WTC11 (cell line): ENCODE results near the gene DNAJC19. TPM values are rescaled to one million over a fixed set of nuclear protein-coding genes. Genes with fewer than 3 reads are reported as not detected.

Source experiments
- ATAC-seq: fragments of 200-7000 bp; cut with Tn5 transposase; 2 replicates; pipeline ENCODE4 v1.10.0; 2021; ENCODE audit warnings: mild to moderate bottlenecking, moderate library complexity
- CTCF ChIA-PET: fragments of 300-600 bp; sonication (Branson Sonifier 250); formaldehyde crosslinking; loops from one replicate; lab custom pipeline; 2021; ENCODE audit warnings: antibody characterized with exemption; lab: Charles Lee
- POLR2A ChIA-PET: fragments of 350-600 bp; sonication (Branson Sonifier 250); formaldehyde crosslinking; loops from one replicate; lab custom pipeline; 2021; ENCODE audit warnings: antibody characterized with exemption; lab: Charles Lee
- DNase-seq: peaks from one replicate; pipeline ENCODE4 v3.0.0; 2021; ENCODE audit warnings: low spot score
- H3K27ac Mint-ChIP-seq: 2 replicates; pipeline ENCODE4 v1.8.0; 2021; ENCODE audit warnings: mixed read lengths
- H3K27me3 Mint-ChIP-seq: 2 replicates; pipeline ENCODE4 v1.8.0; 2021; ENCODE audit warnings: low read depth, mild to moderate bottlenecking, moderate library complexity, mixed read lengths
- H3K36me3 Mint-ChIP-seq: 2 replicates; pipeline ENCODE4 v1.8.0; 2021; ENCODE audit warnings: mixed read lengths
- H3K4me1 Mint-ChIP-seq: 2 replicates; pipeline ENCODE4 v1.8.0; 2022; ENCODE audit warnings: mixed read lengths
- H3K4me3 Mint-ChIP-seq: 2 replicates; pipeline ENCODE4 v1.8.0; 2021; ENCODE audit warnings: mild to moderate bottlenecking, moderate library complexity, mixed read lengths
- H3K9me3 Mint-ChIP-seq: 2 replicates; pipeline ENCODE4 v1.8.0; 2021; ENCODE audit warnings: mixed read lengths
- E2F4 ChIP-seq: sonication (generic); formaldehyde crosslinking; IDR thresholded peaks from 2 replicates; pipeline ENCODE4 v1.8.1; 2022; ENCODE audit warnings: low read depth, mild to moderate bottlenecking, moderate library complexity, missing genetic modification reagents, borderline replicate concordance
- EMX1 ChIP-seq: fragments of 250-450 bp; sonication (Bioruptor Pico); IDR thresholded peaks from 2 replicates; pipeline ENCODE4 v1.8.0; 2021; ENCODE audit warnings: mild to moderate bottlenecking
- FOXP4 ChIP-seq: sonication (generic); formaldehyde crosslinking; IDR thresholded peaks from 2 replicates; pipeline ENCODE4 v1.8.0; 2022; ENCODE audit warnings: mild to moderate bottlenecking, missing genetic modification reagents
- GTF2I ChIP-seq: fragments of 250-450 bp; sonication (Bioruptor Pico); conservative IDR thresholded peaks from 2 replicates; pipeline ENCODE4 v1.4.0; 2021; ENCODE audit warnings: mild to moderate bottlenecking
- JAZF1 ChIP-seq: fragments of 250-450 bp; sonication (Bioruptor Pico); IDR thresholded peaks from 2 replicates; pipeline ENCODE4 v1.9.0; 2021; ENCODE audit warnings: moderate library complexity, mild to moderate bottlenecking, inconsistent platforms
- OVOL2 ChIP-seq: fragments of 250-450 bp; sonication (Bioruptor Pico); IDR thresholded peaks from 2 replicates; pipeline ENCODE4 v1.9.0; 2021; ENCODE audit warnings: mild to moderate bottlenecking, borderline replicate concordance
- RORB ChIP-seq: fragments of 250-450 bp; sonication (Bioruptor Pico); IDR thresholded peaks from 2 replicates; pipeline ENCODE4 v1.9.0; 2021; ENCODE audit warnings: mild to moderate bottlenecking
- SMAD4 ChIP-seq: sonication (generic); formaldehyde crosslinking; IDR thresholded peaks from 2 replicates; pipeline ENCODE4 v1.8.0; 2022; ENCODE audit warnings: mild to moderate bottlenecking, missing genetic modification reagents
- SOX15 ChIP-seq: fragments of 250-450 bp; sonication (Bioruptor Pico); IDR thresholded peaks from 2 replicates; pipeline ENCODE4 v1.9.0; 2021; ENCODE audit warnings: mild to moderate bottlenecking
- ZMAT4 ChIP-seq: fragments of 250-450 bp; sonication (Bioruptor Pico); IDR thresholded peaks from 2 replicates; pipeline ENCODE4 v1.9.0; 2021; ENCODE audit warnings: mild to moderate bottlenecking
- ZNF532 ChIP-seq: fragments of 250-450 bp; sonication (Bioruptor Pico); IDR thresholded peaks from 2 replicates; pipeline ENCODE4 v1.9.0; 2021; ENCODE audit warnings: mild to moderate bottlenecking, borderline replicate concordance
- total RNA-seq: library from RNA; stranded (reverse); gene quantifications from 3 replicates; pipeline ENCODE4 v1.2.3, GENCODE V29; 2021
- TF ChIP-seq, protein P1 (sequence below): sonication (generic); formaldehyde crosslinking; IDR thresholded peaks from 2 replicates; pipeline ENCODE4 v1.8.0; 2022; ENCODE audit warnings: mild to moderate bottlenecking, missing genetic modification reagents
- TF ChIP-seq, protein P2 (sequence below): sonication (generic); formaldehyde crosslinking; IDR thresholded peaks from 2 replicates; pipeline ENCODE4 v1.8.0; 2023; ENCODE audit warnings: missing genetic modification reagents
- TF ChIP-seq, protein P3 (sequence below): fragments of 200-600 bp; IDR thresholded peaks from 2 replicates; pipeline ENCODE4 v1.8.0; 2022; ENCODE audit warnings: antibody characterized with exemption

Gene DNAJC19
- total RNA-seq, 1 experiment from 2014 or later = 65.7 TPM

DNA sequence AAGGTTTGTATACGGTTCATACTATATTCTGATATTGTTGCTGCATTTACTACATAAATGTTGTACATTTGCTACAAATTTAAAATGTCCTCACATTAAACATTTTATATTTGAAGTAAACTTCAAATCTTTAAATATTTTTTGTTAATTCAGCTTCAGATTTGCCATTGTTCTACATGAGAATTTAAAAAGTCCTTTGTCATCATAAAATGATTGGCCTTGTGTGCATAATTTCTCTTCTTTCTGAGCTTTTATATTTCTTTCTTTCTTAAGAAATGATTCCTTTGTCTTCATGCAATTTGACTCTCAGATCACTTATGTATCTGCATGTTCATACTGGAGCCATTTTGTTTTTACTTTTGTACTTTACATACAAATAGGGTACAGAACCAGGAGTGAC lies 28.0 kb downstream of the DNAJC19 start:
- Mint-ChIP-seq H3K4me3 (no peak overlapping the region), H3K36me3 (peaks cover 68% of the 10 kb centered on the region)
- POLR2A ChIA-PET = no interaction called here

More for the DNA sequence above, 28.0 kb downstream of the DNAJC19 start:
- TF ChIP-seq GTF2I (CRISPR knock-in tag) = no peak
- TF ChIP-seq FOXP4 = no peak
- TF ChIP-seq, protein P1, sequence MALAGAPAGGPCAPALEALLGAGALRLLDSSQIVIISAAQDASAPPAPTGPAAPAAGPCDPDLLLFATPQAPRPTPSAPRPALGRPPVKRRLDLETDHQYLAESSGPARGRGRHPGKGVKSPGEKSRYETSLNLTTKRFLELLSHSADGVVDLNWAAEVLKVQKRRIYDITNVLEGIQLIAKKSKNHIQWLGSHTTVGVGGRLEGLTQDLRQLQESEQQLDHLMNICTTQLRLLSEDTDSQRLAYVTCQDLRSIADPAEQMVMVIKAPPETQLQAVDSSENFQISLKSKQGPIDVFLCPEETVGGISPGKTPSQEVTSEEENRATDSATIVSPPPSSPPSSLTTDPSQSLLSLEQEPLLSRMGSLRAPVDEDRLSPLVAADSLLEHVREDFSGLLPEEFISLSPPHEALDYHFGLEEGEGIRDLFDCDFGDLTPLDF (CRISPR knock-in tag) = no peak
- no peak for TF ChIP-seq ZNF532 (CRISPR knock-in tag)
- TF ChIP-seq OVOL2 (CRISPR knock-in tag) = no peak
- no peak for TF ChIP-seq SOX15 (CRISPR knock-in tag)
- TF ChIP-seq, protein P2, sequence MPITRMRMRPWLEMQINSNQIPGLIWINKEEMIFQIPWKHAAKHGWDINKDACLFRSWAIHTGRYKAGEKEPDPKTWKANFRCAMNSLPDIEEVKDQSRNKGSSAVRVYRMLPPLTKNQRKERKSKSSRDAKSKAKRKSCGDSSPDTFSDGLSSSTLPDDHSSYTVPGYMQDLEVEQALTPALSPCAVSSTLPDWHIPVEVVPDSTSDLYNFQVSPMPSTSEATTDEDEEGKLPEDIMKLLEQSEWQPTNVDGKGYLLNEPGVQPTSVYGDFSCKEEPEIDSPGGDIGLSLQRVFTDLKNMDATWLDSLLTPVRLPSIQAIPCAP (CRISPR knock-in tag) = no peak
- no peak for TF ChIP-seq JAZF1 (CRISPR knock-in tag)
- no peak for TF ChIP-seq E2F4 (CRISPR knock-in tag)
- no peak for TF ChIP-seq EMX1 (CRISPR knock-in tag)
- TF ChIP-seq SMAD4 = no peak
- no peak for TF ChIP-seq ZMAT4
- TF ChIP-seq, protein P3, sequence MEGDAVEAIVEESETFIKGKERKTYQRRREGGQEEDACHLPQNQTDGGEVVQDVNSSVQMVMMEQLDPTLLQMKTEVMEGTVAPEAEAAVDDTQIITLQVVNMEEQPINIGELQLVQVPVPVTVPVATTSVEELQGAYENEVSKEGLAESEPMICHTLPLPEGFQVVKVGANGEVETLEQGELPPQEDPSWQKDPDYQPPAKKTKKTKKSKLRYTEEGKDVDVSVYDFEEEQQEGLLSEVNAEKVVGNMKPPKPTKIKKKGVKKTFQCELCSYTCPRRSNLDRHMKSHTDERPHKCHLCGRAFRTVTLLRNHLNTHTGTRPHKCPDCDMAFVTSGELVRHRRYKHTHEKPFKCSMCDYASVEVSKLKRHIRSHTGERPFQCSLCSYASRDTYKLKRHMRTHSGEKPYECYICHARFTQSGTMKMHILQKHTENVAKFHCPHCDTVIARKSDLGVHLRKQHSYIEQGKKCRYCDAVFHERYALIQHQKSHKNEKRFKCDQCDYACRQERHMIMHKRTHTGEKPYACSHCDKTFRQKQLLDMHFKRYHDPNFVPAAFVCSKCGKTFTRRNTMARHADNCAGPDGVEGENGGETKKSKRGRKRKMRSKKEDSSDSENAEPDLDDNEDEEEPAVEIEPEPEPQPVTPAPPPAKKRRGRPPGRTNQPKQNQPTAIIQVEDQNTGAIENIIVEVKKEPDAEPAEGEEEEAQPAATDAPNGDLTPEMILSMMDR = no peak
- no peak for TF ChIP-seq RORB (CRISPR knock-in tag)
- TF ChIP-seq, all 79 proteins: peak for 0
- Mint-ChIP-seq H3K27me3 (no peaks in the 10 kb centered on the region), H3K9me3 (no peaks in the 10 kb centered on the region), H3K4me1 (no peaks in the 10 kb centered on the region), H3K27ac (no peak overlapping the region)
- CTCF ChIA-PET = no interaction called here
- no peak for ATAC-seq
- DNase-seq = no peak
